T-helper 9 cell (primary cell): Measurements from ENCODE around the gene TNFRSF9.
"Not testable (repeated sequence)": the region's sequence is repeated elsewhere in the genome, so short reads cannot be mapped to it uniquely, and the experiment has no call there.

ENCODE experiments used
- DNase-seq: peaks from one replicate; pipeline ENCODE4 v3.0.0-alpha.2; 2020
- total RNA-seq, 2 donors: gene quantifications; one replicate each; lab custom pipeline; 2026; lab: John Stamatoyannopoulos, UW

The TNFRSF9 gene
- total RNA-seq: 1.0 to 2.4 reads per million in 2 donors

GRCh38 chr1:7940745-7941436 lies at the start of gene TNFRSF9:
TSS of gene TNFRSF9 (minus strand) at chr1:7940839. CDS start at chr1:7939994, 845 bp downstream.
- peak; percentile 40 for DNase-seq

DNA sequence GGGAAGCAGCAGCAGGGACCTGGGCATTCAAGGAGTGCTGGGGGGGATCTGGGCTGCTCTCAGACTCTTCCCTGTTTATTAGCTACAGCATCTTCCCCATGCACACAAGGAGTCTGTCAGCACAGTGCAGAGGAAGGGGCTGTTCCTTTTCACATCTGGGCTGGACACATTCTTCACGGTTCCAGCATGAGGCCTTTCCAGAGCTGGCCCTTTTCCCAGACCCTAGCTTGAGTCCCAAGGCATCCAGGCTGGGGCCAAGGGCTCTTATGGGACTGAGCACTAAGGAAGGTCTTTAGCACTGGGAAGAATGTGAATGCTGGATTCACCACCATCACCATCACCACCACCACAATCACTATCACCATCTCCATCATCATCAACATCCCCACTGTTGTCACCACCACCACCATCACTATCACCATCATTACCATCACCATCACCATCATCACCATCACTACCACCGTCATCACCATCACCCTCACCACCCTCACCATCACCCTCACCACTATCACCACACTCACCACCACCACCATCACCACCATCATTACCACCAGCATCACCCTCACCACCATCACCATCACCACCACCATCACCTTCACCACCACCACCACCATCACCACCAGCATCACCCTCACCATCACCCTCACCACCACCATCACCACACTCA lies 49.3 kb upstream of the TNFRSF9 start:
- no peak for DNase-seq

GRCh38 chr1:7988576-7988975 lies 47.9 kb upstream of the TNFRSF9 start:
- DNase-seq: no peak

DNA sequence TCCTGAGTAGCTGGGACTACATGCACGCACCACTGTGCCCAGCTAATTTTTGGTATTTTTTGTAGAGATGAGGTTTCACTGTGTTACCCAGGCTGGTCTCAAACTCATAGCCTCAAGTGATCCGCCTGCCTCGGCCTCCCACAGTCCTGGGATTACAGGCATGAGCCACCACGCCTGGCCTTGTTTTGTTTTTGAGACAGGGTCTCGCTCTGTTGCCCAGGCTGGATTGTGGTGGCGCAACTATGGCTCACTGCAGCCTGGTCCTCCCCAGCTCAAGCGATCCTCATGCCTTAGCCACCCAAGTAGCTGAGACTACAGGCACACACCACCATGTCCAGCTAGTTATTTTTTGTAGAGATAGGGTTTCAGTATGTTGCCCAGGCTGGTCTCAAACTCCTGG lies 46.9 kb upstream of the TNFRSF9 start:
- no peak for DNase-seq

DNA sequence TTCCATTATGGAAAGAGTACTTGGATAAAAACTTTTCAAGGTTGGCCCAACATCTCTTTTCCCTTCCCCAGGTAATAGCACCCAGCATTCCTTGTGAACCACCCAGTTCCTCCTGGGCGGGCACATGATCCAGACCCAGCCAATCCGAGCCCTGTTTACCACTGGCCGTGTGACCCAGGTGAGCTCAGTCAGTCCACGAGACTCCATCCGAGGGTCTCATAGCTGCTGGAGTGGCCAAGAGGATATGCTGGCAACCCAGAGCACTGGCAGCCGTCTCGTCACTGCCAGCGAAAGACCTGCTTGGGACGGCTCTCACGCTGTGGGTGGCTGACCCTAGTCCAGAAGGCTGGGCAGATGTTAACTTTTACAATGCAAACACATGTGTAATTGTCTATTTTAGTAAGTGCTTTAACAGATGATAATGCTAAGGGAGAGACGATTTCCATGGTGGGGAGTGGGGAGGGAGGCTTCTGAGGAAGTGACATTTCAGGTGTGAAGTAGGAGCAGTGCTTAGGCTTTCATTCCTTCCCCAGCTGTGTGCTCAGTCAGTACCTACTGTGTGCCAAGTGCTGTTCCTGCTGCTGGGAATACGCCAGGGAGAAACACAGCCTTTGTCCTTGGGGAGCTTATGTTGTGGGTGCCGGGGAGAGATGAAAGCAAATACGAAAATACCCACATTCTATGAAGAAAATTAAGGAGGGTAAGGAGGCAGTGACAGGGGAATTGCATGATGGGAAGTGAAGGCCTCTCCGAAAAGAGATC lies 45.4 kb upstream of the TNFRSF9 start:
- no peak for DNase-seq

DNA sequence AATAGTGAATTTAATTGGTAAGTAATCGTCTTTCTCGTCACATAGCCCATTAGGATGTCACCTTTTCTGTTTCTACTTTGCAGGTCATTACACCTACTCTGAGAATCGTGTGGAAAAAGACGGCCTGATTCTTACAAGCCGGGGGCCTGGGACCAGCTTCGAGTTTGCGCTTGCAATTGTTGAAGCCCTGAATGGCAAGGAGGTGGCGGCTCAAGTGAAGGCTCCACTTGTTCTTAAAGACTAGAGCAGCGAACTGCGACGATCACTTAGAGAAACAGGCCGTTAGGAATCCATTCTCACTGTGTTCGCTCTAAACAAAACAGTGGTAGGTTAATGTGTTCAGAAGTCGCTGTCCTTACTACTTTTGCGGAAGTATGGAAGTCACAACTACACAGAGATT lies 44.2 kb upstream of the TNFRSF9 start:
- no peak for DNase-seq

DNA sequence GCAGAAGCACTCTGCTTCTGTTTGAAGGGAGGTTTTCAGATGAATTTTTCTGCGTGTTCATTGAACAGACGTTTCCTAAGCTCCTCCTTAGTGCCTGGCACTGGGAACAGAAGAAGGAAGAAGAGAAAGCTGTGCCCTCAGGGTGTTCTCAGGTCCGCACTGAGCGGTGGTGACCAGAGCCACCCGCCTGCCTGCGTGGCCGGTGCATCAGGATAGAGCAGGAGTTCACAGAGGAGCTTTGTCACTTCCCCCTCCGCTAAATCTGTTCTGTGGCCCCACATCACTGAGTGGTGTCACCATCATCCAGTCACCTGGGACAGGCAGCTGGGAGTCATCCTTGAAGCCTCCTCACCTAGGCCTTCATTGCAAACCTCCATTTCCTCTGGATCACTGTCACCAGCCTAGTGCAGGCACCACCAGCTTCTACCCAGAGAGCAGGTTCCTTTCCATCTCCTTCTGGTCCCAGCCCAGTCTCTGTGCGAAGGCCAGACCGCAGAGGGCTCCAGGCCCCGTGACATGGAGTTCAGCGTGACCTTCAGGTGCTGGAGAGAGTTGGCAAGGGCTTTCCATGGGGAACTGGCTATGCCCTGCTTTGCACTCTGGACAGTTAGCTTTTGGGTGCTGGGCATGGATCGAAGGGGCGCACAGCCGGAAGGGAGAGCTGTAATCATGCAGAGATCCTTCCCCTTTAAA lies 42.6 kb upstream of the TNFRSF9 start:
- no peak for DNase-seq

- DNase-seq: no peak
These were observed 40.3 kb upstream of the TNFRSF9 start for GRCh38 chr1:7980984-7981383.

- no peak for DNase-seq
These were observed 34.7 kb upstream of the TNFRSF9 start for GRCh38 chr1:7975212-7975865.

DNA sequence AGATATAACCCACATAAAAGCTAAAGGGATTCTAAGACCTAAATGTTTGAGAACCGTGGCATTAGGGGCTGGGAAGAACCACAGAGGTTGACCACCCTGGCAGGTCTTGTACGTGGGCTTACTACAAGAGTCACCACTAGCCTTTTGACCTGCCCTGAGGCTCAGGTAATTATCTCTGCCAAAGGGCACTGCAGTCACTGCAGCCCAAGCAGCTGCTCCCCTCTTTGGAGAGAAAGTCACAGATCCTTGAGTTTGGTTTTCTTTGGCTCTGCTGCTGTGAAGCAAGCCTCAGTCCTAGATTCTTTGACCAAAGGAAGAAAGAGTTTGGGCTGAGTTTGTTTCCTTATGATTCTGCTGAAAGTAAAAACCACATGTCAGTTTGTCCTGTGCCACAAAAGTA lies 32.4 kb upstream of the TNFRSF9 start:
- DNase-seq: no peak

GRCh38 chr1:7972285-7972684 lies 31.6 kb upstream of the TNFRSF9 start:
- DNase-seq: no peak

DNA sequence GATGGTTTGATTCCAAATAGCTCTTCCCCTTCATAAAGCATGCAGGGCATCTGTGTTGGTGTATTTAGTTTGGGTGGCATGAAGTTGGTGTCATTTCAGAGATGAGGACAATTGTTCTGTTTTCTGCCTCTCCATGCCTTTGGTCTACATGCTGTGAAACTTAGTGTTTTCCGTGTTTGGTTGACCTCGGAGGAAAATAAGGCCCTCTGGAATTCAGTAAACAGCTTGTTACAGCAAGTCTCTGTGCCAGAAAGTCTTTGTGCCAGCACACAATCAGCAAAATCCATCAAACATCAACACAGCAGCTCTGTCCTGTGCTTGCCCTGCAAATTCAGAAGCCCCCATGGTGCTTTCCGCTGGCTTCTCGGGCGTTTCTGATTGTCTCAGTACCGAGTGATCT lies 30.4 kb upstream of the TNFRSF9 start:
- no peak for DNase-seq

GRCh38 chr1:7970246-7970645 lies 29.6 kb upstream of the TNFRSF9 start:
- no peak for DNase-seq

DNA sequence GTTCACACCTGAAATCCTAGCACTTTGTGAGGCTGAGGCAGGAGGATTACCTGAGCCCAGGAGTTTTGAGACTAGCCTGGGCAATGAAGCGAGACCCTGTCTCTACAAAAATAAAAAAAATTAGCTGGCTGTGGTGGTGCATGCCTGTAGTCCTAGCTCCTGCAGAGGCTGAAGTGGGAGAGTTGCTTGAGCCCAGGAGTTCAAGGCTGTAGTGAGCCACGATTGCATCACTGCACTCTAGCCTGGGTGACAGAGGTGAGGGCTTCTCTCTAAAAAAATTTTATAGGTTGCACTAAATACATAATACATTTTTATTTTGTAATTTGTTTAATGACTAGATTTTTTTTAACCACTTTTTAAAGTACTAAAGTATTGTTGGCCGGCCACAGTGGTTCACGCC lies 27.0 kb upstream of the TNFRSF9 start:
- DNase-seq: no peak

DNA sequence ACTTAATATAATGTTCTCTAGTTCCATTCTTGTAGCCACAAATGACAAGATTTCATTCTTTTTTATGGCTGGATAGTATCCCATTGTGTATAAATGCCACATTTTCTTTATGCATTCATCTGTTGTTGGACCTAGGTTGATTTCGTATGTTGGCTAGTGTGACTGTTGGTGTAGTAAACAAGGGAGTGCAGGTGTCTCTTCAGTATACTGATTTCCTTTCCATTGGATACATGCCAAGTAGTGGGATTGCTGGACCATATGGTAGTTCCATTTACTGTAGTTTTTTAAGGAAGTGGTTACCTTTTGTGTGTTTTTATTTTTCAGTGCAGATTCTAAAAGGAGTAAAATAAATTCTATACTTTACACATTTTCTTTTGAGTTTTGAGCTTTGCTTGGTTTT lies 26.6 kb upstream of the TNFRSF9 start:
- DNase-seq: no peak

- no peak for DNase-seq
These were observed 23.8 kb upstream of the TNFRSF9 start for GRCh38 chr1:7964476-7964875.

DNA sequence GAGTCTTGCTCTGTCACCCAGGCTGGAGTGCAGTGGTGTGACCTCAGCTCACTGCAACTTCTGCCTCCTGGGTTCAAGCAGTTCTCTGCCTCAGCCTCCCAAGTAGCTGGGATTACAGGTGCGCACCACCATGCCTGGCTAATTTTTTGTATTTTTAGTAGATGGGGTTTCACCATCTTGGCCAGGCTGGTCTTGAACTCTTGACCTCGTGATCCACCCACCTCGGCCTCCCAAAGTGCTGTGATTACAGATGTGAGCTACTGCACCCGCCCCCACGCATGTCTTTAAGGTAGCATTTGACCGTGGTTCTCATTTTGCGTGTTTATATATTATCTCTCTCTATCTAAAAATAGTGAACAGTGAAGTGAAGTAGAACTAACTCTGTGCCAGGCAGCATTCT lies 23.2 kb upstream of the TNFRSF9 start:
- not testable (repeated sequence) for DNase-seq

GRCh38 chr1:7963378-7963730 lies 22.7 kb upstream of the TNFRSF9 start:
- DNase-seq: not testable (repeated sequence)

- no peak for DNase-seq
These were observed 22.2 kb upstream of the TNFRSF9 start for GRCh38 chr1:7962636-7963377.

DNA sequence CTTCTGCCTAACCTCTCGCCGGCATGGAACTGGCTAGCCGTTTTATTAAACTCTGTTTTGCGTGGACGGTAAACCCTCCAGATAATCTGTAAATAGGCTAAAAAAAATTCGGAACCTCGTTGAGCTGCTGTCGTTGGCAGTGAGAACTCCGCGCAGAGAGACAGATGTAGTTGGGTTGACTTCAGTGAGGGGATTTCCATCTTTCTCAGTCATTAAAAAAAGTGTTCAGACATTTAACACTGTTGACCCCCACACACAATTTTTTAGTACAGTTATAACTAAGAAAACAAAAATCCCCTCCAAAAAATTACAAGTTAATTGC lies 21.3 kb upstream of the TNFRSF9 start:
- no peak for DNase-seq

DNA sequence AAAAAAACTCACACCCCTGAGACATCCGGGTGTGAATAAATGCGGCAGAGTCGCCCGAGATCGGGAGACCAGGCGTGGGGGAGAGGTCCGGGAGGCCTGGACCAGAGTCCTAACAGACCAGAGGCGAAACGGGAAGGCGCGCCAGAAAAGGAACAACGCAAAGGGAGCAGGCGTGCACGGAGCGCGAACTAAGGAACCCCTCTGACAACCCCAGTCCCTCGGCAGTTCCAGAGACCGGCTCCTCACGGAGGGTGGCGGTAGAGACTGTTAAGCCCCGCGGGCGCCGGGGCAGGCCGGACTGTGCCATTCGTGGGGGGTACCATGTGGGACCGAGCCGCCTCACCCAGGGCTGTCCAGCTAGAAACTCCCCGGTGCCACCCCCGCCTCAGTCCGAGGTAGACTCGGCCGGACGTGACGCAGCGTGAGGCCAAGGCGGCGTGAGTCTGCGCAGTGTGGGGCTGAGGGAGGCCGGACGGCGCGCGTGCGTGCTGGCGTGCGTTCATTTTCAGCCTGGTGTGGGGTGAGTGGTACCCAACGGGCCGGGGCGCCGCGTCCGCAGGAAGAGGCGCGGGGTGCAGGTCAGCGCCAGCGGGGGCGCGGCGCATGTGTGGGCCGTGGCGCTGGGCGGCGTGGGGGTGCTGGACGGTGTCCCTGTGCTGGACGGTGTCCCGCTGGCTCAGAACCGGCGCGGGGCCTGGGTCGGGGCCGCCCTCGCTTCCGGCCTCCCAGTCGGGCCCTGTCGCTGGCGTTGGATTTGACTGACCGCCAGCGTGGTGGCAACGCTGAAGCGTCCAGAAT lies 20.8 kb upstream of the TNFRSF9 start, which contains the start of gene PARK7:
TSS of gene PARK7 (plus strand) at position 496 of the 798 bp plus-strand sequence. CDS start 1,075 bp downstream, outside the sequence.
- peak; percentile 99 for DNase-seq
